H1 (cell line): Measurements from ENCODE around the gene FSTL4. TPM values are rescaled to one million over a fixed set of nuclear protein-coding genes. Genes with fewer than 3 reads are reported as not detected.

Experiments used
- RAD21 ChIP-seq, 2 experiments: IDR thresholded peaks in 1 of 2; conservative IDR thresholded peaks in 1 of 2; 2 replicates each; pipeline ENCODE4 v1.6.1; 2011; ENCODE audit warnings: low read depth in 2 of 2, low read length in 2 of 2, improper control_type of control experiment in 1 of 2, inconsistent platforms in 1 of 2, mild to moderate bottlenecking in 1 of 2, moderate library complexity in 1 of 2
- polyA plus RNA-seq, 7 experiments: library from polyadenylated mRNA; depleted of rRNA in 3 of 7; stranded (reverse) in 5 of 7; unstranded in 2 of 7; fragments of >200 nt in 5 of 7; fragments of 200-250 nt in 2 of 7; gene quantifications; 1 replicate in 5 of 7; 2 replicates in 1 of 7; 4 replicates in 1 of 7; pipeline versions ENCODE4 v1.2.1 to v1.2.3, GENCODE V29; 2011 to 2013; ENCODE audit warnings: missing spikeins in 2 of 7, mixed read lengths in 2 of 7
- total RNA-seq: library from RNA; stranded (reverse); fragmentation: NEBNext Ultra II Directional; extraction: Animal tissue kit (Norgen Biotek cat#: 25700); gene quantifications from 2 replicates; pipeline ENCODE4 v1.2.1, GENCODE V29; 2021

The FSTL4 gene
- total and polyA plus RNA-seq, 2 of the 8 experiments (the other 6 are each of a cell fraction or from before 2014, with no cell fraction given), result 3.1 to 4.1 TPM

DNA sequence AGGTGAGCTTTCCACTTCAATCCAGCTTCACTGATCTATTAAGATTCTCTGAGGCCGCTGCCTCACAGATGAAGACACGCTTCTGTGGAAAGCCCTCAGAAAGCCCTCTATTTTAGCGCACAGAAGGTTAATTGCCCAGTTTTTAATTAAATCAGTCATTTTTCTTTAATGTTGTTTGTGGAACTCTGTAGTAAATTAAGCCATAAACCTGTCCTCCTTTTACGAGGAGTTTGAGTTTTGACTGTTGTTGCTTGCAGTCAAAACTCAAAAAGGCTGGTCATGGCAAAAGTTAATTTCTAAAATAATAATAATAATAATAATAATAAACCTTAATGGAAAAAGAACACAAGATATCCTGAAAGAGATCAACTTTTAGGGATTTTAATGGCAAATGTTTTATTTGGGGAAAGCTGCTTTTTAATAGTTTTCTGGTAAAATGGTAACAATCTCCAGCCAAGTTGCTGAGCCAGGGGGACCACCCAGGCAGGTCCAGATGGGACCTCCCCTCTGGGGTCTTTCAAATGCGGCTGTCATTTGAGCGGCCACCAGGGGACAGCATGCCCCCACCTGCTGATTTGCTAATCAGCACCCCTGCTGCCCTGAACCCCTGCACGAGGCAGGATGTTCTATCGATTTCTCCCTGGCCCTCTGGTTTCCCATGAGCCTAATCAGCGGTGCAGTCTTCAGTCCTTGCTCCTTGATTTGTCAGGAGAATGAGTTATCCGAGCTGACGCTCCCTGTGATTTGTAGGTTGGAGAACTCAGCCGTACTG is 247.2 kb downstream of the FSTL4 start (continued):
- TF ChIP-seq RAD21 (IDR thresholded peaks at IDR 0.05 in 1 of 2, conservative IDR thresholded peaks at IDR 0.05 in 1 of 2; ENCODE audit: low read depth in 2 of 2, low read length in 2 of 2), result peak; percentile 62 to 73
